22Rv1 (cell line): Measurements from ENCODE around the gene SHISA8.

ENCODE experiments used
- CTCF ChIP-seq: fragments of 450-650 bp; IDR thresholded peaks from 2 replicates; pipeline ENCODE4 v1.5.1; 2017; ENCODE audit warnings: mild to moderate bottlenecking
- ZFX ChIP-seq: fragments of 450-650 bp; IDR thresholded peaks from 2 replicates; pipeline ENCODE4 v1.6.1; 2017; ENCODE audit warnings: antibody characterized with exemption, borderline replicate concordance

- TF ChIP-seq CTCF (no peak), ZFX (no peak)
Observed at GRCh38 chr22:41898645-41899044, 16.2 kb downstream of the SHISA8 start.
